SK-N-SH (cell line): ENCODE results near the gene TXNDC11. TPM values are rescaled to one million over a fixed set of nuclear protein-coding genes. Genes with fewer than 3 reads are reported as not detected.

ENCODE experiments used
- CTCF ChIA-PET: fragments of 300-600, 350-600 bp; formaldehyde crosslinking; extraction: SDS; loops from one replicate; lab custom pipeline; 2021; lab: Yijun Ruan, JAX
- POLR2A ChIA-PET: fragments of 350-600 bp; sonication (Branson Sonifier 250); formaldehyde crosslinking; extraction: SDS; loops from one replicate; lab custom pipeline; 2020; ENCODE audit warnings: antibody characterized with exemption, inconsistent platforms; lab: Yijun Ruan, JAX
- DNase-seq: peaks from one replicate; pipeline ENCODE4 v3.0.0; 2012
- H2AFZ ChIP-seq: fragments of 200-600 bp; sonication (generic); 2 replicates; pipeline ENCODE4 v1.8.1; 2016; ENCODE audit warnings: antibody characterized with exemption, mild to moderate bottlenecking, low read depth
- H3F3A ChIP-seq: fragments of 200-600 bp; sonication (generic); replicated peaks from 2 replicates; pipeline ENCODE3; 2016; ENCODE audit warnings: antibody characterized with exemption, mild to moderate bottlenecking; ENCODE audit not compliant: insufficient read depth
- H3K27ac ChIP-seq, 2 experiments: fragments of 200-500 bp in 1 of 2; fragments of 200-600 bp in 1 of 2; sonication (Bioruptor generic) in 1 of 2; sonication (generic), shearing (Covaris generic) in 1 of 2; 2 replicates each; pipeline versions ENCODE4 v1.5.1 to v1.6.1; 2014 to 2016; ENCODE audit warnings: low read depth in 2 of 2, inconsistent platforms in 1 of 2, low read length in 1 of 2, mild to moderate bottlenecking in 1 of 2, mixed read lengths in 1 of 2
- H3K27me3 ChIP-seq: fragments of 200-600 bp; sonication (generic), shearing (Covaris generic); 2 replicates; pipeline ENCODE4 v1.6.1; 2016; ENCODE audit warnings: mixed run types; ENCODE audit not compliant: insufficient read depth
- H3K36me3 ChIP-seq, 2 experiments: fragments of 200-500 bp in 1 of 2; fragments of 200-600 bp in 1 of 2; sonication (Bioruptor generic) in 1 of 2; sonication (generic) in 1 of 2; replicated peaks in 1 of 2; 2 replicates each; pipeline versions ENCODE3 to v1.5.1; 2014 to 2016; ENCODE audit warnings: low read length in 1 of 2, mild to moderate bottlenecking in 1 of 2; ENCODE audit not compliant: insufficient read depth in 2 of 2, control insufficient read depth in 1 of 2
- H3K4me1 ChIP-seq, 2 experiments: fragments of 200-500 bp in 1 of 2; fragments of 200-600 bp in 1 of 2; sonication (Bioruptor generic) in 1 of 2; sonication (generic), shearing (Covaris generic) in 1 of 2; 2 replicates each; pipeline versions ENCODE4 v1.5.1 to v1.6.1; 2014 to 2016; ENCODE audit warnings: low read depth in 1 of 2, low read length in 1 of 2, mixed run types in 1 of 2; ENCODE audit not compliant: insufficient read depth in 2 of 2, control insufficient read depth in 1 of 2
- H3K4me2 ChIP-seq: fragments of 200-600 bp; sonication (generic), shearing (Covaris generic); 2 replicates; pipeline ENCODE4 v1.6.1; 2017; ENCODE audit warnings: mixed run types
- H3K4me3 ChIP-seq, 2 experiments: fragments of 200-500 bp in 1 of 2; fragments of 200-600 bp in 1 of 2; sonication (Bioruptor generic) in 1 of 2; sonication (generic), shearing (Covaris generic) in 1 of 2; 2 replicates each; pipeline versions ENCODE4 v1.5.1 to v1.8.1; 2014 to 2016; ENCODE audit warnings: low read depth in 2 of 2, inconsistent platforms in 1 of 2, low read length in 1 of 2, mild to moderate bottlenecking in 1 of 2, mixed read lengths in 1 of 2, moderate library complexity in 1 of 2
- H3K79me2 ChIP-seq: fragments of 200-600 bp; sonication (generic); 2 replicates; pipeline ENCODE4 v1.8.1; 2017; ENCODE audit warnings: mild to moderate bottlenecking; ENCODE audit not compliant: insufficient read depth
- H3K9ac ChIP-seq: fragments of 200-600 bp; sonication (generic); 2 replicates; pipeline ENCODE4 v1.6.1; 2017; ENCODE audit warnings: mixed run types
- H3K9me2 ChIP-seq: fragments of 200-600 bp; sonication (generic); 2 replicates; pipeline ENCODE4 v1.6.1; 2017; ENCODE audit warnings: mixed run types
- H3K9me3 ChIP-seq: fragments of 200-600 bp; sonication (generic); 2 replicates; pipeline ENCODE4 v1.6.1; 2017; ENCODE audit warnings: mixed run types, mild to moderate bottlenecking, moderate library complexity
- H4K20me1 ChIP-seq: fragments of 200-600 bp; sonication (generic); 2 replicates; pipeline ENCODE4 v1.6.1; 2017; ENCODE audit warnings: mild to moderate bottlenecking, mixed run types; ENCODE audit not compliant: insufficient read depth
- CHD2 ChIP-seq: fragments of 150-350 bp; IDR thresholded peaks from 2 replicates; pipeline ENCODE4 v1.6.1; 2018; ENCODE audit warnings: low read length; ENCODE audit not compliant: partially characterized antibody
- FOSL2 ChIP-seq: IDR thresholded peaks from 2 replicates; pipeline ENCODE4 v1.4.0; 2012; ENCODE audit warnings: low read depth, mild to moderate bottlenecking, moderate library complexity, borderline replicate concordance
- GATA2 ChIP-seq: sonication (generic); formaldehyde crosslinking; IDR thresholded peaks from 2 replicates; pipeline ENCODE4 v1.5.0; 2020; ENCODE audit warnings: mild to moderate bottlenecking, missing genetic modification reagents
- JUND ChIP-seq: IDR thresholded peaks from 2 replicates; pipeline ENCODE4 v1.4.0; 2012
- MEF2A ChIP-seq: IDR thresholded peaks from 2 replicates; pipeline ENCODE4 v1.4.0; 2012; ENCODE audit warnings: low read depth, borderline replicate concordance
- MXI1 ChIP-seq: IDR thresholded peaks from 2 replicates; pipeline ENCODE4 v1.6.1; 2012; ENCODE audit warnings: mild to moderate bottlenecking, low read depth, low read length, improper control_type of control experiment
- RAD21 ChIP-seq: IDR thresholded peaks from 2 replicates; pipeline ENCODE4 v1.6.1; 2012; ENCODE audit warnings: mild to moderate bottlenecking, low read length
- RFX5 ChIP-seq: IDR thresholded peaks from 2 replicates; pipeline ENCODE4 v1.6.1; 2012; ENCODE audit warnings: mild to moderate bottlenecking, improper control_type of control experiment, low read length
- TEAD4 ChIP-seq: IDR thresholded peaks from 2 replicates; pipeline ENCODE4 v1.4.0; 2012; ENCODE audit warnings: mild to moderate bottlenecking, borderline replicate concordance; ENCODE audit not compliant: insufficient read depth
- WGBS: methylation state at CpG from one replicate; pipeline ENCODE4 v1.1.6; 2017; ENCODE audit warnings: low lambda C conversion rate; 5-methylcytosine and 5-hydroxymethylcytosine counted together
- polyA plus RNA-seq, 3 experiments: library from polyadenylated mRNA; depleted of rRNA; stranded (reverse); fragments of >200 nt; gene quantifications; 2 replicates each; pipeline ENCODE4 v1.2.3, GENCODE V29; 2012
- TF ChIP-seq, protein P1 (sequence below): IDR thresholded peaks from 2 replicates; pipeline ENCODE4 v1.6.1; 2012; ENCODE audit warnings: mild to moderate bottlenecking, low read depth, low read length, moderate library complexity
- TF ChIP-seq, protein P2 (sequence below): IDR thresholded peaks from 2 replicates; pipeline ENCODE4 v1.4.0; 2012; ENCODE audit warnings: low read depth, borderline replicate concordance

TXNDC11 gene
- polyA plus RNA-seq, 1 of the 3 experiments (the other 2 are of a cell fraction): 37.0 TPM

DNA sequence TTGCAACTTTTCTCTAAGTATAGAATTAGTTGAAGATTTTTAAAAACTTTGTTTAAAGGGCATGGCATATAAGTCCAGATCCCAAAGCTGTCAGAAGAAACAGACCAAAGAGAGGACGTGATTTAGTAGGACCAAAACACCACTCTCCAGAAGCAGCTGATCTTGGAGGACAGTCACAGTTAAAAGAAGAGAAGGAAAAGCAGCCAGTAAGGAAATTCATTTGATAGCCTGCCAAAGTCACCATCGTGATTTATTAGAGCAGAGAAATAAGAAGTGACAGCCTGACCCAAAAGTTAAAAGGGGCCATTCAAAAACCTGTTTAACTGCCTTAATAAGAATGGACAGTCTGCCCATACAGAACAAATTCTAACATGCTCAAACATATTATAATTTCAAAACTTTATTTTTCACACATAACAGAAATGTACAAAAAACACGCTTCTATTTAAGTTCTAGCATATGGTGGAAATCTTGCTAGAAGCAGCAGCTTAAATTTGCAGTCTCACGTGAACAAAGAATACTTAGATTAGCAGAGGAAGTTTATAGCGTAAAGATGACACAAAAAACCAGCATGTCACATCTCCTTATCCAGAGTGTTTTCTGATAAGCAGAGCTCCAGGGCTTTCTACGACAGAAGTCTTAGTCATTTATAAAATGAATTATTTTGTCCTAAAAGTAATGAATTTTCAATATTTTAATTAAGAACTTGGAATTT lies 37.2 kb downstream of the TXNDC11 start:
- peaks cover 39% of the 10 kb centered on the region for H3K79me2 ChIP-seq
- no peak overlapping the region for H3K4me3 ChIP-seq
- TF ChIP-seq FOSL2 (no peak), CHD2 (no peak), RAD21 (no peak), RFX5 (no peak), TEAD4 (no peak), MEF2A (no peak), GATA2 (CRISPR knock-in tag) (no peak), JUND (no peak), MXI1 (no peak)
- TF ChIP-seq, protein P1, sequence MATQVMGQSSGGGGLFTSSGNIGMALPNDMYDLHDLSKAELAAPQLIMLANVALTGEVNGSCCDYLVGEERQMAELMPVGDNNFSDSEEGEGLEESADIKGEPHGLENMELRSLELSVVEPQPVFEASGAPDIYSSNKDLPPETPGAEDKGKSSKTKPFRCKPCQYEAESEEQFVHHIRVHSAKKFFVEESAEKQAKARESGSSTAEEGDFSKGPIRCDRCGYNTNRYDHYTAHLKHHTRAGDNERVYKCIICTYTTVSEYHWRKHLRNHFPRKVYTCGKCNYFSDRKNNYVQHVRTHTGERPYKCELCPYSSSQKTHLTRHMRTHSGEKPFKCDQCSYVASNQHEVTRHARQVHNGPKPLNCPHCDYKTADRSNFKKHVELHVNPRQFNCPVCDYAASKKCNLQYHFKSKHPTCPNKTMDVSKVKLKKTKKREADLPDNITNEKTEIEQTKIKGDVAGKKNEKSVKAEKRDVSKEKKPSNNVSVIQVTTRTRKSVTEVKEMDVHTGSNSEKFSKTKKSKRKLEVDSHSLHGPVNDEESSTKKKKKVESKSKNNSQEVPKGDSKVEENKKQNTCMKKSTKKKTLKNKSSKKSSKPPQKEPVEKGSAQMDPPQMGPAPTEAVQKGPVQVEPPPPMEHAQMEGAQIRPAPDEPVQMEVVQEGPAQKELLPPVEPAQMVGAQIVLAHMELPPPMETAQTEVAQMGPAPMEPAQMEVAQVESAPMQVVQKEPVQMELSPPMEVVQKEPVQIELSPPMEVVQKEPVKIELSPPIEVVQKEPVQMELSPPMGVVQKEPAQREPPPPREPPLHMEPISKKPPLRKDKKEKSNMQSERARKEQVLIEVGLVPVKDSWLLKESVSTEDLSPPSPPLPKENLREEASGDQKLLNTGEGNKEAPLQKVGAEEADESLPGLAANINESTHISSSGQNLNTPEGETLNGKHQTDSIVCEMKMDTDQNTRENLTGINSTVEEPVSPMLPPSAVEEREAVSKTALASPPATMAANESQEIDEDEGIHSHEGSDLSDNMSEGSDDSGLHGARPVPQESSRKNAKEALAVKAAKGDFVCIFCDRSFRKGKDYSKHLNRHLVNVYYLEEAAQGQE: no peak
- TF ChIP-seq, protein P2, sequence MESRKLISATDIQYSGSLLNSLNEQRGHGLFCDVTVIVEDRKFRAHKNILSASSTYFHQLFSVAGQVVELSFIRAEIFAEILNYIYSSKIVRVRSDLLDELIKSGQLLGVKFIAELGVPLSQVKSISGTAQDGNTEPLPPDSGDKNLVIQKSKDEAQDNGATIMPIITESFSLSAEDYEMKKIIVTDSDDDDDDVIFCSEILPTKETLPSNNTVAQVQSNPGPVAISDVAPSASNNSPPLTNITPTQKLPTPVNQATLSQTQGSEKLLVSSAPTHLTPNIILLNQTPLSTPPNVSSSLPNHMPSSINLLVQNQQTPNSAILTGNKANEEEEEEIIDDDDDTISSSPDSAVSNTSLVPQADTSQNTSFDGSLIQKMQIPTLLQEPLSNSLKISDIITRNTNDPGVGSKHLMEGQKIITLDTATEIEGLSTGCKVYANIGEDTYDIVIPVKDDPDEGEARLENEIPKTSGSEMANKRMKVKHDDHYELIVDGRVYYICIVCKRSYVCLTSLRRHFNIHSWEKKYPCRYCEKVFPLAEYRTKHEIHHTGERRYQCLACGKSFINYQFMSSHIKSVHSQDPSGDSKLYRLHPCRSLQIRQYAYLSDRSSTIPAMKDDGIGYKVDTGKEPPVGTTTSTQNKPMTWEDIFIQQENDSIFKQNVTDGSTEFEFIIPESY: no peak
- H3K36me3 ChIP-seq: peaks cover 10 to 39% of the 10 kb centered on the region in 2 experiments
- H3K27me3 ChIP-seq: no peaks in the 10 kb centered on the region
- peaks cover 10% of the 10 kb centered on the region for H3F3A ChIP-seq
- WGBS: 89% methylated on average over 6 of the region's 6 CpGs
- peaks cover 7% of the 10 kb centered on the region; the same call in 1 of the 2 replicates for H4K20me1 ChIP-seq
- no peak overlapping the region for H3K4me2 ChIP-seq
- H3K9ac ChIP-seq: no peak overlapping the region
- H3K27ac ChIP-seq: no peak overlapping the region
- no peak for DNase-seq
- no peaks in the 10 kb centered on the region for H3K9me3 ChIP-seq
- POLR2A ChIA-PET: no interaction called here
- peaks cover 6% of the 10 kb centered on the region in 2 experiments; a peak in 2 of 4 replicates for H3K4me1 ChIP-seq
- CTCF ChIA-PET: interaction anchor here (1.3 to 2.8 kb wide), 2 partner anchors 10 to 15 kb away, joined by 4 to 16 read pairs; no protein-coding TSS in a partner anchor
- no peak overlapping the region for H2AFZ ChIP-seq
- H3K9me2 ChIP-seq: no peaks in the 10 kb centered on the region
